SK-N-SH (cell line): ENCODE data around the gene LRP6. TPM values are rescaled to one million over a fixed set of nuclear protein-coding genes. Genes with fewer than 3 reads are reported as not detected.
A peak's percentile ranks its signal among the peaks of the same experiment; 100 is the strongest.

Experiments used
- CTCF ChIA-PET: fragments of 300-600, 350-600 bp; formaldehyde crosslinking; extraction: SDS; loops from one replicate; lab custom pipeline; 2021; lab: Yijun Ruan, JAX
- POLR2A ChIA-PET: fragments of 350-600 bp; sonication (Branson Sonifier 250); formaldehyde crosslinking; extraction: SDS; loops from one replicate; lab custom pipeline; 2020; ENCODE audit warnings: antibody characterized with exemption, inconsistent platforms; lab: Yijun Ruan, JAX
- DNase-seq: peaks from one replicate; pipeline ENCODE4 v3.0.0; 2012
- H2AFZ ChIP-seq: fragments of 200-600 bp; sonication (generic); 2 replicates; pipeline ENCODE4 v1.8.1; 2016; ENCODE audit warnings: antibody characterized with exemption, mild to moderate bottlenecking, low read depth
- H3F3A ChIP-seq: fragments of 200-600 bp; sonication (generic); replicated peaks from 2 replicates; pipeline ENCODE3; 2016; ENCODE audit warnings: antibody characterized with exemption, mild to moderate bottlenecking; ENCODE audit not compliant: insufficient read depth
- H3K27ac ChIP-seq, 2 experiments: fragments of 200-500 bp in 1 of 2; fragments of 200-600 bp in 1 of 2; sonication (Bioruptor generic) in 1 of 2; sonication (generic), shearing (Covaris generic) in 1 of 2; 2 replicates each; pipeline versions ENCODE4 v1.5.1 to v1.6.1; 2014 to 2016; ENCODE audit warnings: low read depth in 2 of 2, inconsistent platforms in 1 of 2, low read length in 1 of 2, mild to moderate bottlenecking in 1 of 2, mixed read lengths in 1 of 2
- H3K27me3 ChIP-seq: fragments of 200-600 bp; sonication (generic), shearing (Covaris generic); 2 replicates; pipeline ENCODE4 v1.6.1; 2016; ENCODE audit warnings: mixed run types; ENCODE audit not compliant: insufficient read depth
- H3K36me3 ChIP-seq, 2 experiments: fragments of 200-500 bp in 1 of 2; fragments of 200-600 bp in 1 of 2; sonication (Bioruptor generic) in 1 of 2; sonication (generic) in 1 of 2; replicated peaks in 1 of 2; 2 replicates each; pipeline versions ENCODE3 to v1.5.1; 2014 to 2016; ENCODE audit warnings: low read length in 1 of 2, mild to moderate bottlenecking in 1 of 2; ENCODE audit not compliant: insufficient read depth in 2 of 2, control insufficient read depth in 1 of 2
- H3K4me1 ChIP-seq, 2 experiments: fragments of 200-500 bp in 1 of 2; fragments of 200-600 bp in 1 of 2; sonication (Bioruptor generic) in 1 of 2; sonication (generic), shearing (Covaris generic) in 1 of 2; 2 replicates each; pipeline versions ENCODE4 v1.5.1 to v1.6.1; 2014 to 2016; ENCODE audit warnings: low read depth in 1 of 2, low read length in 1 of 2, mixed run types in 1 of 2; ENCODE audit not compliant: insufficient read depth in 2 of 2, control insufficient read depth in 1 of 2
- H3K4me2 ChIP-seq: fragments of 200-600 bp; sonication (generic), shearing (Covaris generic); 2 replicates; pipeline ENCODE4 v1.6.1; 2017; ENCODE audit warnings: mixed run types
- H3K4me3 ChIP-seq, 2 experiments: fragments of 200-500 bp in 1 of 2; fragments of 200-600 bp in 1 of 2; sonication (Bioruptor generic) in 1 of 2; sonication (generic), shearing (Covaris generic) in 1 of 2; 2 replicates each; pipeline versions ENCODE4 v1.5.1 to v1.8.1; 2014 to 2016; ENCODE audit warnings: low read depth in 2 of 2, inconsistent platforms in 1 of 2, low read length in 1 of 2, mild to moderate bottlenecking in 1 of 2, mixed read lengths in 1 of 2, moderate library complexity in 1 of 2
- H3K79me2 ChIP-seq: fragments of 200-600 bp; sonication (generic); 2 replicates; pipeline ENCODE4 v1.8.1; 2017; ENCODE audit warnings: mild to moderate bottlenecking; ENCODE audit not compliant: insufficient read depth
- H3K9ac ChIP-seq: fragments of 200-600 bp; sonication (generic); 2 replicates; pipeline ENCODE4 v1.6.1; 2017; ENCODE audit warnings: mixed run types
- H3K9me2 ChIP-seq: fragments of 200-600 bp; sonication (generic); 2 replicates; pipeline ENCODE4 v1.6.1; 2017; ENCODE audit warnings: mixed run types
- H3K9me3 ChIP-seq: fragments of 200-600 bp; sonication (generic); 2 replicates; pipeline ENCODE4 v1.6.1; 2017; ENCODE audit warnings: mixed run types, mild to moderate bottlenecking, moderate library complexity
- H4K20me1 ChIP-seq: fragments of 200-600 bp; sonication (generic); 2 replicates; pipeline ENCODE4 v1.6.1; 2017; ENCODE audit warnings: mild to moderate bottlenecking, mixed run types; ENCODE audit not compliant: insufficient read depth
- ELF1 ChIP-seq: IDR thresholded peaks from 2 replicates; pipeline ENCODE4 v1.4.0; 2012
- FOSL2 ChIP-seq: IDR thresholded peaks from 2 replicates; pipeline ENCODE4 v1.4.0; 2012; ENCODE audit warnings: low read depth, mild to moderate bottlenecking, moderate library complexity, borderline replicate concordance
- FOXJ3 ChIP-seq: sonication (generic); formaldehyde crosslinking; IDR thresholded peaks from 2 replicates; pipeline ENCODE4 v1.5.1; 2020; ENCODE audit warnings: mild to moderate bottlenecking, missing genetic modification reagents
- FOXM1 ChIP-seq: IDR thresholded peaks from 2 replicates; pipeline ENCODE4 v1.4.0; 2012; ENCODE audit warnings: low read depth, mild to moderate bottlenecking
- GATA2 ChIP-seq: sonication (generic); formaldehyde crosslinking; IDR thresholded peaks from 2 replicates; pipeline ENCODE4 v1.5.0; 2020; ENCODE audit warnings: mild to moderate bottlenecking, missing genetic modification reagents
- IRF3 ChIP-seq: fragments of 150-350 bp; IDR thresholded peaks from 2 replicates; pipeline ENCODE4 v1.6.1; 2016; ENCODE audit warnings: mild to moderate bottlenecking, low read depth, low read length
- JUND ChIP-seq: IDR thresholded peaks from 2 replicates; pipeline ENCODE4 v1.4.0; 2012
- MEF2A ChIP-seq: IDR thresholded peaks from 2 replicates; pipeline ENCODE4 v1.4.0; 2012; ENCODE audit warnings: low read depth, borderline replicate concordance
- MXI1 ChIP-seq: IDR thresholded peaks from 2 replicates; pipeline ENCODE4 v1.6.1; 2012; ENCODE audit warnings: mild to moderate bottlenecking, low read depth, low read length, improper control_type of control experiment
- NFIC ChIP-seq: IDR thresholded peaks from 2 replicates; pipeline ENCODE4 v1.4.0; 2012; ENCODE audit warnings: borderline replicate concordance
- NRF1 ChIP-seq: IDR thresholded peaks from 2 replicates; pipeline ENCODE4 v1.6.1; 2012; ENCODE audit warnings: low read depth, mild to moderate bottlenecking, low read length
- PBX3 ChIP-seq: IDR thresholded peaks from 2 replicates; pipeline ENCODE4; 2012
- POLR2AphosphoS5 ChIP-seq: IDR thresholded peaks from 2 replicates; pipeline ENCODE4 v1.6.1; 2012; ENCODE audit warnings: low read depth, low read length
- RAD21 ChIP-seq: IDR thresholded peaks from 2 replicates; pipeline ENCODE4 v1.6.1; 2012; ENCODE audit warnings: mild to moderate bottlenecking, low read length
- RCOR1 ChIP-seq: fragments of 150-350 bp; IDR thresholded peaks from 2 replicates; pipeline ENCODE4 v1.6.1; 2017; ENCODE audit warnings: antibody characterized with exemption, low read length
- RFX5 ChIP-seq: IDR thresholded peaks from 2 replicates; pipeline ENCODE4 v1.6.1; 2012; ENCODE audit warnings: mild to moderate bottlenecking, improper control_type of control experiment, low read length
- RXRA ChIP-seq: IDR thresholded peaks from 2 replicates; pipeline ENCODE4 v1.4.0; 2012; ENCODE audit warnings: low read depth, mild to moderate bottlenecking, borderline replicate concordance
- SIN3A ChIP-seq: IDR thresholded peaks from 2 replicates; pipeline ENCODE4 v1.6.1; 2012; ENCODE audit warnings: low read depth, mild to moderate bottlenecking, low read length, moderate library complexity, borderline replicate concordance
- SMC3 ChIP-seq: IDR thresholded peaks from 2 replicates; pipeline ENCODE4 v1.6.1; 2012; ENCODE audit warnings: low read depth, low read length, improper control_type of control experiment
- TAF1 ChIP-seq: IDR thresholded peaks from 2 replicates; pipeline ENCODE4 v1.6.1; 2012; ENCODE audit warnings: low read depth, mild to moderate bottlenecking, low read length, moderate library complexity, borderline replicate concordance
- TEAD4 ChIP-seq: IDR thresholded peaks from 2 replicates; pipeline ENCODE4 v1.4.0; 2012; ENCODE audit warnings: mild to moderate bottlenecking, borderline replicate concordance; ENCODE audit not compliant: insufficient read depth
- ZBTB33 ChIP-seq: IDR thresholded peaks from 2 replicates; pipeline ENCODE4 v1.4.0; 2012; ENCODE audit warnings: low read depth, borderline replicate concordance
- WGBS: methylation state at CpG from one replicate; pipeline ENCODE4 v1.1.6; 2017; ENCODE audit warnings: low lambda C conversion rate; 5-methylcytosine and 5-hydroxymethylcytosine counted together
- polyA plus RNA-seq, 3 experiments: library from polyadenylated mRNA; depleted of rRNA; stranded (reverse); fragments of >200 nt; gene quantifications; 2 replicates each; pipeline ENCODE4 v1.2.3, GENCODE V29; 2012
- TF ChIP-seq, protein P1 (sequence below): IDR thresholded peaks from 2 replicates; pipeline ENCODE4 v1.6.1; 2012; ENCODE audit warnings: mild to moderate bottlenecking, low read depth, low read length, moderate library complexity
- TF ChIP-seq, protein P2 (sequence below): IDR thresholded peaks from 2 replicates; pipeline ENCODE4 v1.4.0; 2012; ENCODE audit warnings: low read depth

Gene LRP6
- 13.7 and 15.3 TPM in 2 replicates for polyA plus RNA-seq (2012; rRNA removed)
- polyA plus RNA-seq (2012; cell fraction: cytosol; rRNA removed) = 8.7 and 10.2 TPM in 2 replicates
- polyA plus RNA-seq (2012; cell fraction: nucleus; rRNA removed) = 25.5 and 41.7 TPM in 2 replicates

DNA sequence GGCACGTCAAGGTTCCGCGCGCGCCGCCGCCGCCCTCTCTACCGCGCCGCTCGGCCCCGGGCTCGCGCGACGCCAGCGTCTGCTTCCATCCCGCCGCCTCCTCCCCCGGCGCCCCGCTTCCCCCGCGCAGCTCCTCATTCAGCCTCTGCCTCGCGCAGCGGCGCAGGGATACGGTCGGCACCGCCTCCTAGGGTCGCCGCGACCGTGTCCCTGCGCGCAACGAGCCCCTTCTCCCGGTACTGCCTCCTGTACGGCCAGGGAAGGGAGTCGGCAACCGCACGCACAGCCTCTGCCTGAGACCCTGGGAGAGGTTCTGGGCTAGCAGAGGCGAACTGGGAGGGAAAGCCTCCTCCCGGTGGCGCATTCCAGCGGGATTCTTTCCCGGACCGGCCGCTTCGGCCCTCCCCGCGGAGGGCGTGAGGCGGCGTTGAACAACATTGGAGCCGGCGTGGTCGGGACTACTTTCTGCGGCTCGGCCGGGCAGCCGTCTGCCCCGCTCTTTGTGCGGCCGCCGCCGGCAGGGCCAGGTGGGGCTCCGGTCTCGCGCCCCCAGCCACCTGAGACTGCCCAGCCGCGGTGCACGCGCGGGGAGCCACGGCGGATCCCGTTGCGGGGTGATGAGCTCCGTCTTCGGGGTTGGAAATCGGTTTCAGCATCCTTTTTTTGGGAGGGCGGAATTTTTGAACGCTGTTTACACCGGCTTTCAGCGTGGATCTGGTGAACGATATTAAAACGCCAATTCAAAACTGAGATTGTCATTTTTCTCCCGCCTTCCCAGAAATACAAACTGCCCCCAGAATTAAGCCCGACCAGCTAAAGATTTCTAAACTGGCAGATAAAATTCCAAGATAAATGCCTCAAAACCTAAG lies at the start of gene LRP6:
Gene LRP6 (minus strand): TSS at position 172 of the 869 bp plus-strand sequence. CDS start 309 bp downstream, outside the sequence.
- WGBS = under 1% methylated on average over 26 of the region's 92 CpGs
- Histone ChIP-seq H3K4me2 (peak within 1 kb of the TSS; percentile 90), H3K9ac (peak within 1 kb of the TSS; percentile 98)
- TF ChIP-seq ZBTB33 (peak; percentile 48; the same call in 1 of the 2 replicates), RXRA (0 out of 2 replicates have a peak, but pooled peaks have one; percentile 46), FOXM1 (peak; percentile 53; the same call in 1 of the 2 replicates), SMC3 (no peak; the same call in 1 of the 2 replicates), SIN3A (peak; percentile 78; the same call in 1 of the 2 replicates), IRF3 (no peak), NFIC (no peak), RCOR1 (no peak), RFX5 (no peak), TEAD4 (peak; percentile 96), POLR2AphosphoS5 (peak; percentile 82), MXI1 (no peak; the same call in 1 of the 2 replicates), RAD21 (no peak; the same call in 1 of the 2 replicates), JUND (0 out of 2 replicates have a peak, but pooled peaks have one; percentile 12), PBX3 (peak; percentile 91), FOSL2 (0 out of 2 replicates have a peak, but pooled peaks have one; percentile 7), ELF1 (peak; percentile 44; the same call in 1 of the 2 replicates), FOXJ3 (peak; percentile 80), GATA2 (peak; percentile 20; the same call in 1 of the 2 replicates), NRF1 (peak; percentile 74), MEF2A (peak; percentile 42; the same call in 1 of the 2 replicates), TAF1 (peak; percentile 100)
- TF ChIP-seq, protein P1, sequence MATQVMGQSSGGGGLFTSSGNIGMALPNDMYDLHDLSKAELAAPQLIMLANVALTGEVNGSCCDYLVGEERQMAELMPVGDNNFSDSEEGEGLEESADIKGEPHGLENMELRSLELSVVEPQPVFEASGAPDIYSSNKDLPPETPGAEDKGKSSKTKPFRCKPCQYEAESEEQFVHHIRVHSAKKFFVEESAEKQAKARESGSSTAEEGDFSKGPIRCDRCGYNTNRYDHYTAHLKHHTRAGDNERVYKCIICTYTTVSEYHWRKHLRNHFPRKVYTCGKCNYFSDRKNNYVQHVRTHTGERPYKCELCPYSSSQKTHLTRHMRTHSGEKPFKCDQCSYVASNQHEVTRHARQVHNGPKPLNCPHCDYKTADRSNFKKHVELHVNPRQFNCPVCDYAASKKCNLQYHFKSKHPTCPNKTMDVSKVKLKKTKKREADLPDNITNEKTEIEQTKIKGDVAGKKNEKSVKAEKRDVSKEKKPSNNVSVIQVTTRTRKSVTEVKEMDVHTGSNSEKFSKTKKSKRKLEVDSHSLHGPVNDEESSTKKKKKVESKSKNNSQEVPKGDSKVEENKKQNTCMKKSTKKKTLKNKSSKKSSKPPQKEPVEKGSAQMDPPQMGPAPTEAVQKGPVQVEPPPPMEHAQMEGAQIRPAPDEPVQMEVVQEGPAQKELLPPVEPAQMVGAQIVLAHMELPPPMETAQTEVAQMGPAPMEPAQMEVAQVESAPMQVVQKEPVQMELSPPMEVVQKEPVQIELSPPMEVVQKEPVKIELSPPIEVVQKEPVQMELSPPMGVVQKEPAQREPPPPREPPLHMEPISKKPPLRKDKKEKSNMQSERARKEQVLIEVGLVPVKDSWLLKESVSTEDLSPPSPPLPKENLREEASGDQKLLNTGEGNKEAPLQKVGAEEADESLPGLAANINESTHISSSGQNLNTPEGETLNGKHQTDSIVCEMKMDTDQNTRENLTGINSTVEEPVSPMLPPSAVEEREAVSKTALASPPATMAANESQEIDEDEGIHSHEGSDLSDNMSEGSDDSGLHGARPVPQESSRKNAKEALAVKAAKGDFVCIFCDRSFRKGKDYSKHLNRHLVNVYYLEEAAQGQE = peak; percentile 89
- TF ChIP-seq, protein P2, sequence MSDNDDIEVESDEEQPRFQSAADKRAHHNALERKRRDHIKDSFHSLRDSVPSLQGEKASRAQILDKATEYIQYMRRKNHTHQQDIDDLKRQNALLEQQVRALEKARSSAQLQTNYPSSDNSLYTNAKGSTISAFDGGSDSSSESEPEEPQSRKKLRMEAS = peak; percentile 73

More for the DNA sequence above, at the start of gene LRP6:
- ChIA-PET POLR2A (interaction anchor here (0.6 to 2.0 kb wide), 17 partner anchors 9 to 457 kb away, joined by 3 to 13 read pairs (median 4); partner anchors contain the start of gene BORCS5), CTCF (interaction anchor here (1.2 to 2.9 kb wide), 7 partner anchors 24 to 185 kb away, joined by 3 to 12 read pairs (median 3); partner anchors contain the start of gene MANSC1)
- Histone ChIP-seq H3K9me2 (no peaks in the 10 kb centered on the region), H3K36me3 (peaks cover 0 to 3% of the 10 kb centered on the region in 2 experiments), H3K27ac (peak within 1 kb of the TSS; percentile 97 to 98), H3F3A (no peaks in the 10 kb centered on the region), H3K9me3 (no peaks in the 10 kb centered on the region), H3K79me2 (peaks cover 46% of the 10 kb centered on the region), H3K4me3 (peak within 1 kb of the TSS; percentile 71 to 99), H4K20me1 (peaks cover 35% of the 10 kb centered on the region), H3K27me3 (no peaks in the 10 kb centered on the region), H3K4me1 (peaks cover 5 to 9% of the 10 kb centered on the region in 2 experiments; a peak in 3 of 4 replicates), H2AFZ (peak within 1 kb of the TSS; percentile 89)
- peak; percentile 96 for DNase-seq
